ENCODE results near the gene BNC2. TPM values are rescaled to one million over a fixed set of nuclear protein-coding genes. Genes with fewer than 3 reads are reported as not detected.

Gene BNC2
- polyA plus RNA-seq, 1 donor, result 4.6 TPM

GRCh38 chr9:16368237-16369087 is 502.0 kb downstream of the BNC2 start:
- DNase-seq (ENCODE audit: low read depth), result no peak

GRCh38 chr9:16367605-16368231 is 502.8 kb downstream of the BNC2 start:
- no peak for DNase-seq (ENCODE audit: low read depth)

- no peak for DNase-seq (ENCODE audit: low read depth)
Measured at GRCh38 chr9:16364347-16364746, 506.1 kb downstream of the BNC2 start.

- no peak for DNase-seq (ENCODE audit: low read depth)
Measured at GRCh38 chr9:16363916-16364315, 506.6 kb downstream of the BNC2 start.

GRCh38 chr9:16363073-16363781 is 507.2 kb downstream of the BNC2 start:
- DNase-seq (ENCODE audit: low read depth), result no peak

GRCh38 chr9:16361939-16362338 is 508.5 kb downstream of the BNC2 start:
- DNase-seq (ENCODE audit: low read depth), result no peak

- no peak for DNase-seq (ENCODE audit: low read depth)
Measured at GRCh38 chr9:16361118-16361517, 509.4 kb downstream of the BNC2 start.

GRCh38 chr9:16360247-16360646 is 510.2 kb downstream of the BNC2 start:
- no peak for DNase-seq (ENCODE audit: low read depth)
